Measurements from ENCODE around the gene SUMO2. TPM values are rescaled to one million over a fixed set of nuclear protein-coding genes. Genes with fewer than 3 reads are reported as not detected.

The SUMO2 gene
- total and polyA plus RNA-seq, 2 of the 8 experiments (the other 6 are each of a cell fraction or from before 2014, with no cell fraction given) = 184 to 779 TPM

- peak within 1 kb of the TSS; percentile 95 for H3K18ac ChIP-seq (ENCODE audit: extremely low read depth, low read length)
- WGBS, 2 experiments (ENCODE audit: extremely low coverage in 1 of 2, insufficient coverage in 1 of 2, insufficient read length in 1 of 2, insufficient replicate concordance in 2 of 2, low coverage in 1 of 2, low lambda C conversion rate in 2 of 2, missing lambda C conversion rate in 1 of 2) = 3% methylated on average over 22 of the region's 82 CpGs; no CpG with 5 or more reads in 1 of the 2 experiments
- peak within 1 kb of the TSS; percentile 54 for H4K91ac ChIP-seq (replicated peaks; ENCODE audit: insufficient read length, low read length)
- peak within 1 kb of the TSS; percentile 69 to 95 (median 74) for H3K4me3 ChIP-seq (ENCODE audit: extremely low read depth in 1 of 4, insufficient read depth in 2 of 4, low read depth in 3 of 4, low read length in 4 of 4)
- H4K5ac ChIP-seq (ENCODE audit: insufficient read length, low read depth, low read length) = peak within 1 kb of the TSS; percentile 80
- H3K56ac ChIP-seq (replicated peaks; ENCODE audit: insufficient read length, low read depth, low read length) = peak within 1 kb of the TSS; percentile 59
- no peak within 1 kb of the TSS for H2BK15ac ChIP-seq (ENCODE audit: low read length)
- H3K79me2 ChIP-seq (ENCODE audit: control insufficient read depth in 1 of 2, insufficient read depth in 2 of 2, low read length in 2 of 2) = peaks cover 0 to 9% of the 10 kb centered on the region in 2 experiments; a peak in 1 of 4 replicates
- H3K27ac ChIP-seq (ENCODE audit: low read depth, low read length) = peak within 1 kb of the TSS; percentile 81
- peak within 1 kb of the TSS; percentile 46 to 80 for H3K4me2 ChIP-seq (ENCODE audit: insufficient read depth in 1 of 2, low read depth in 2 of 2, low read length in 2 of 2)
- POLR2A ChIA-PET (ENCODE audit: partially characterized antibody) = interaction anchor here (0.6 to 13.9 kb wide), 24 partner anchors 9 to 325 kb away, joined by 3 to 134 read pairs (median 5); partner anchors contain the start of genes JPT1, NUP85, SLC16A5 and SUMO2
- FAIRE-seq = no peak
- H2BK5ac ChIP-seq (ENCODE audit: low read depth, low read length) = peak within 1 kb of the TSS; percentile 75; the same call in 1 of the 2 replicates
- H3K9me3 ChIP-seq (ENCODE audit: insufficient read depth in 2 of 2, low read depth in 1 of 2, low read length in 1 of 2) = no peaks in the 10 kb centered on the region
- H2BK12ac ChIP-seq (ENCODE audit: low read depth, low read length) = no peak within 1 kb of the TSS
- CTCF ChIA-PET (ENCODE audit: partially characterized antibody) = interaction anchor here (0.6 to 12.9 kb wide), 32 partner anchors 8 to 1725 kb away, joined by 3 to 239 read pairs (median 4); partner anchors contain the start of genes ARMC7, MIF4GD, MRPS7 and NUP85
- H3K9ac ChIP-seq (replicated peaks in 1 of 4; ENCODE audit: extremely low read depth in 1 of 4, low read depth in 3 of 4, low read length in 3 of 4) = peak within 1 kb of the TSS; percentile 72 to 95 (median 80)
- peak within 1 kb of the TSS; percentile 89 for H4K8ac ChIP-seq (ENCODE audit: extremely low read depth, insufficient read depth, low read length)
- H3K79me1 ChIP-seq (ENCODE audit: low read depth, low read length) = no peaks in the 10 kb centered on the region
- H3K14ac ChIP-seq (ENCODE audit: insufficient read length) = no peak within 1 kb of the TSS
- peak within 1 kb of the TSS; percentile 78 for H3K4ac ChIP-seq (replicated peaks; ENCODE audit: insufficient read length, low read depth, low read length)
- no peaks in the 10 kb centered on the region for H3K27me3 ChIP-seq (replicated peaks in 1 of 4; ENCODE audit: control insufficient read depth in 3 of 4, extremely low read depth in 1 of 4, insufficient read depth in 3 of 4, low read length in 3 of 4)
- peaks cover 0 to 5% (median 4%) of the 10 kb centered on the region in 4 experiments; a peak in 5 of 7 replicates for H3K4me1 ChIP-seq (replicated peaks in 1 of 4; ENCODE audit: control insufficient read depth in 3 of 4, insufficient read depth in 4 of 4, low read length in 3 of 4)
- peaks cover 3% of the 10 kb centered on the region; the same call in 1 of the 2 replicates for H3K23me2 ChIP-seq (ENCODE audit: low read depth, low read length)
- peak within 1 kb of the TSS; percentile 48; the same call in 1 of the 2 replicates for H2AFZ ChIP-seq (ENCODE audit: low read length)
- H4K20me1 ChIP-seq (replicated peaks in 1 of 2; ENCODE audit: control insufficient read depth in 1 of 2, insufficient read depth in 2 of 2, low read length in 2 of 2) = peaks cover 8 to 11% of the 10 kb centered on the region in 2 experiments
- DNase-seq (ENCODE audit: low read depth in 1 of 2, low spot score in 2 of 2) = peak; percentile 58 to 91
- H2AK5ac ChIP-seq (ENCODE audit: low read depth, low read length) = no peak within 1 kb of the TSS
- H3K36me3 ChIP-seq (ENCODE audit: control insufficient read depth in 2 of 4, insufficient read depth in 4 of 4, low read length in 3 of 4) = peaks cover 0 to 23% (median 12%) of the 10 kb centered on the region in 4 experiments
- no peak within 1 kb of the TSS for H2BK120ac ChIP-seq (replicated peaks; ENCODE audit: low read depth, low read length)
- H2BK20ac ChIP-seq (ENCODE audit: low read length) = no peak within 1 kb of the TSS
- no peak within 1 kb of the TSS for H3K23ac ChIP-seq (ENCODE audit: insufficient read length)
- TF ChIP-seq SAP30 (IDR thresholded peaks at IDR 0.05; ENCODE audit: insufficient read depth, insufficient replicate concordance, low read length) (no peak), RAD21 (IDR thresholded peaks at IDR 0.05 in 1 of 2, conservative IDR thresholded peaks at IDR 0.05 in 1 of 2; ENCODE audit: low read depth in 2 of 2, low read length in 2 of 2) (peak; percentile 32 to 42; a peak in 2 of 4 replicates), JUND (IDR thresholded peaks at IDR 0.05; ENCODE audit: low read length) (no peak), SIN3A (conservative IDR thresholded peaks at IDR 0.05 in 1 of 2, IDR thresholded peaks at IDR 0.05 in 1 of 2; ENCODE audit: low read depth in 1 of 2, low read length in 2 of 2) (peak; percentile 62 to 64; a peak in 2 of 4 replicates), HDAC6 (IDR thresholded peaks at IDR 0.05; ENCODE audit: low read depth, low read length) (no peak), NRF1 (IDR thresholded peaks at IDR 0.05; ENCODE audit: low read depth, low read length) (peak; percentile 46), KDM4A (IDR thresholded peaks at IDR 0.05; ENCODE audit: low read depth, low read length, severe bottlenecking) (peak; percentile 94), CEBPB (IDR thresholded peaks at IDR 0.05; ENCODE audit: low read depth, low read length) (no peak), MAX (IDR thresholded peaks at IDR 0.05) (peak; percentile 95), CBX5 (IDR thresholded peaks at IDR 0.05; ENCODE audit: low read depth, low read length) (no peak)
These were observed 51.3 kb downstream of the SUMO2 start, which contains the start of gene NT5C for GRCh38 chr17:75131278-75132017. Gene NT5C (minus strand): TSS chr17:75131742. CDS start chr17:75131707, 35 bp downstream.

Measured in H1 (cell line).